ENCODE data around the gene THTPA. TPM values are rescaled to one million over a fixed set of nuclear protein-coding genes. Genes with fewer than 3 reads are reported as not detected.

THTPA gene
- total and polyA plus RNA-seq, 2 of the 13 experiments (the other 11 are each of a cell fraction or from before 2014, with no cell fraction given), result 7.4 to 8.7 TPM

DNA sequence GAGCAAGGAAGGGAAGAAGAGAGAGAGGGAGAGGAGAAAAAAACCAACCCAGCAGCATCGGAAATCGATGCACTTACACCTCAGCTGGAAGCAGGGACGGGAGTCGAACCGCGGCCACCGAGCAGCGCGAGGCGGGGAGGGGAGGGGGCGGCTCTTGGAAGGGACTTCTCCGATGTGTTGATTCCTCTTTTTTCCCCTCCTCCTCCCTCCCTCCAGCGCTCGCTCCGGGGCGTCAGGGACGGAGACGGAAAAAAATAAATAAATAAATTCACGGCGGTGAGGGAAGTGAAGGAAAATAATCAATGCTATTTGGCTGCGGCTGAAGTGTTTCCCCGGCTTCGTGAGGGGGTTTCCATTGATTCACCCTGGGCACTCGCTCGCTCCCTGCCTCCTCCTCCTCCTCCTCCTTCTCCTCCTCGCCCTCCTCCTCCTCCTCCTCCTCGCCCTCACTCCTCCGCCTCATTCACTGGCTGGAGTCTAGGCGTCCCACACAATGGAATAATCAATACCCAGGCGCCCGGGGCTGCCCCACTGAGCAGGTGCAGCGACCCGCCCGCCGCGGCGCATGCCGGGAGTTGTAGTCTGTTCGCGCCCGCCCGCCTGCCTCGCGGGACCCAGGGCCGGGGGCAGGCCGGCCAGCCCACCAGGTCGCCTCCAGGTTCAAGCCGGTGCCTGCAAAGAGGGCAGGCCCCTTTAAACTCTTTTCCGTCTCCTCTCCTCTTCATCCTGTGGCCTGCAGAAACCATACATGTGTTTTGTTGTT, 4.6 kb upstream of the THTPA start, which contains the start of gene ZFHX2 (continued):
- TF ChIP-seq, protein P1, sequence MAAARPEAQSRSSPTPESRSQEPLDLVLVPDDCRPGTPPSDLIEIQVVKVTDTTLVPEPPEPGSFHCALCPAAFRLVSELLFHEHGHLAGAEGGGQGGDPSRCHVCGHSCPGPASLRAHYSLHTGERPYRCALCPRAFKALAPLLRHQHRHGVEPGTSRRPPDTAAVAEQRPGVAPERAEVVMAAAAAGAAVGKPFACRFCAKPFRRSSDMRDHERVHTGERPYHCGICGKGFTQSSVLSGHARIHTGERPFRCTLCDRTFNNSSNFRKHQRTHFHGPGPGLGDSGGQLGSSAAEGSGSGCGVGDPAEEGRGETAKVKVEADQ (CRISPR knock-in tag; IDR thresholded peaks at IDR 0.05; ENCODE audit: borderline replicate concordance), result peak; percentile 96
- TF ChIP-seq MAZ (IDR thresholded peaks at IDR 0.05; ENCODE audit: borderline replicate concordance, low read depth, low read length), result peak; percentile 49; the same call in 1 of the 2 replicates
- peak; percentile 89 for TF ChIP-seq MAZ (CRISPR knock-in tag; IDR thresholded peaks at IDR 0.05; ENCODE audit: low read depth)
- TF ChIP-seq ZNF552 (CRISPR knock-in tag; IDR thresholded peaks at IDR 0.05; ENCODE audit: borderline replicate concordance), result peak; percentile 89
- TF ChIP-seq, protein P2, sequence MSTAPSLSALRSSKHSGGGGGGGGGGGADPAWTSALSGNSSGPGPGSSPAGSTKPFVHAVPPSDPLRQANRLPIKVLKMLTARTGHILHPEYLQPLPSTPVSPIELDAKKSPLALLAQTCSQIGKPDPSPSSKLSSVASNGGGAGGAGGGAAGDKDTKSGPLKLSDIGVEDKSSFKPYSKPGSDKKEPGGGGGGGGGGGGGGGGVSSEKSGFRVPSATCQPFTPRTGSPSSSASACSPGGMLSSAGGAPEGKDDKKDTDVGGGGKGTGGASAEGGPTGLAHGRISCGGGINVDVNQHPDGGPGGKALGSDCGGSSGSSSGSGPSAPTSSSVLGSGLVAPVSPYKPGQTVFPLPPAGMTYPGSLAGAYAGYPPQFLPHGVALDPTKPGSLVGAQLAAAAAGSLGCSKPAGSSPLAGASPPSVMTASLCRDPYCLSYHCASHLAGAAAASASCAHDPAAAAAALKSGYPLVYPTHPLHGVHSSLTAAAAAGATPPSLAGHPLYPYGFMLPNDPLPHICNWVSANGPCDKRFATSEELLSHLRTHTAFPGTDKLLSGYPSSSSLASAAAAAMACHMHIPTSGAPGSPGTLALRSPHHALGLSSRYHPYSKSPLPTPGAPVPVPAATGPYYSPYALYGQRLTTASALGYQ (CRISPR knock-in tag; IDR thresholded peaks at IDR 0.05), result 0 out of 2 replicates have a peak, but pooled peaks have one; percentile 50
- 0 out of 2 replicates have a peak, but pooled peaks have one; percentile 24 for TF ChIP-seq ZNF713 (CRISPR knock-in tag; IDR thresholded peaks at IDR 0.05)
- peak; percentile 56 for TF ChIP-seq JARID2 (CRISPR knock-in tag; IDR thresholded peaks at IDR 0.05; ENCODE audit: insufficient replicate concordance)
- TF ChIP-seq, protein P3, sequence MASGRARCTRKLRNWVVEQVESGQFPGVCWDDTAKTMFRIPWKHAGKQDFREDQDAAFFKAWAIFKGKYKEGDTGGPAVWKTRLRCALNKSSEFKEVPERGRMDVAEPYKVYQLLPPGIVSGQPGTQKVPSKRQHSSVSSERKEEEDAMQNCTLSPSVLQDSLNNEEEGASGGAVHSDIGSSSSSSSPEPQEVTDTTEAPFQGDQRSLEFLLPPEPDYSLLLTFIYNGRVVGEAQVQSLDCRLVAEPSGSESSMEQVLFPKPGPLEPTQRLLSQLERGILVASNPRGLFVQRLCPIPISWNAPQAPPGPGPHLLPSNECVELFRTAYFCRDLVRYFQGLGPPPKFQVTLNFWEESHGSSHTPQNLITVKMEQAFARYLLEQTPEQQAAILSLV (CRISPR knock-in tag; IDR thresholded peaks at IDR 0.05; ENCODE audit: borderline replicate concordance), result peak; percentile 95
- TF ChIP-seq, protein P4, sequence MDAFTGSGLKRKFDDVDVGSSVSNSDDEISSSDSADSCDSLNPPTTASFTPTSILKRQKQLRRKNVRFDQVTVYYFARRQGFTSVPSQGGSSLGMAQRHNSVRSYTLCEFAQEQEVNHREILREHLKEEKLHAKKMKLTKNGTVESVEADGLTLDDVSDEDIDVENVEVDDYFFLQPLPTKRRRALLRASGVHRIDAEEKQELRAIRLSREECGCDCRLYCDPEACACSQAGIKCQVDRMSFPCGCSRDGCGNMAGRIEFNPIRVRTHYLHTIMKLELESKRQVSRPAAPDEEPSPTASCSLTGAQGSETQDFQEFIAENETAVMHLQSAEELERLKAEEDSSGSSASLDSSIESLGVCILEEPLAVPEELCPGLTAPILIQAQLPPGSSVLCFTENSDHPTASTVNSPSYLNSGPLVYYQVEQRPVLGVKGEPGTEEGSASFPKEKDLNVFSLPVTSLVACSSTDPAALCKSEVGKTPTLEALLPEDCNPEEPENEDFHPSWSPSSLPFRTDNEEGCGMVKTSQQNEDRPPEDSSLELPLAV (CRISPR knock-in tag; conservative IDR thresholded peaks at IDR 0.05; ENCODE audit: low read depth), result no peak

Data from HepG2 (cell line).